GM19239 (cell line): ENCODE results near the gene PDGFRB.

ENCODE experiments used
- DNase-seq: peaks from one replicate; pipeline ENCODE4 v3.0.0; 2011; ENCODE audit warnings: low spot score; ENCODE audit not compliant: insufficient read length
- FAIRE-seq: peaks from 2 replicates; lab custom pipeline; 2011; peaks lifted over from hg19 to GRCh38; lab: Jason Lieb, UNC

The PDGFRB gene

GRCh38 chr5:150148117-150148927, 7.3 kb downstream of the PDGFRB start:
- FAIRE-seq, result no peak
- DNase-seq, result no peak

GRCh38 chr5:150147670-150148069, 8.0 kb downstream of the PDGFRB start:
- no peak for FAIRE-seq
- no peak for DNase-seq

DNA sequence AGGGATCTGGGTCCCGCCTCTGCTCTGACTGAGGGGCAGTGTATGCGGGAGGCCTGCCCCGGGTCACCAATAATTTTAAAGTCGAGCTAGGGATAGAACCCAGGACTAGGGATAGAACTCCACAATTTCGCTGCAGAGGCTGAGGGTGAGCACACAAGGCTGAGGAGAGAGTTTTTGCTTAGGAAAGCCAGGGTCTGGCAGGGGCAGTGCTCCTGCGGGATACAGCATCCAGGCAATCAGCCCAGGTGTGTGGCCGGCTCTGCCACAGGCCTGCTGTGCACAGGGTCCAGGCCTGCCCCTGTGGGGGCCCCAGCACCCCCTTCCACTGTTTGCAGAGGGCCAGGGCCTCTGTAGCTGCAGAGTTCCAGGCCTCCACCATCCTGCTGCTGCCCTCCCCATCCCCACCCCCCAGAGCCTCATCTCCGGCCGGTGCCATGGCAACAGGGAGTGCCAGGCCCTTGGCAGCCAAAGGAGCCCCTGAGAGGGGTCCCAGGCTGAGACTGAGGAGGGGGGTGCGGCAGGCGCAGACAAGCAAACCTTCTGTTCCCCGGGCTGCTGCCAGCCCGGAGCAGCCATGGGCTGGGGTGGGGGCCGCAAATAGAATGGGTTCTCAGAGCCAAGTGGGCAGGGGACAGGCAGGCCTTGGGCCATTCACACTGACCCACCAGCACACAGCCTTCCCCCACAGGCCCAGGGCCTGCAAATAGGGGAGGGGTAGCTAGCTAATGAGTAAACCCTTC, 8.6 kb downstream of the PDGFRB start:
- DNase-seq (no peak), FAIRE-seq (no peak)

- DNase-seq (no peak), FAIRE-seq (no peak)
Measured at GRCh38 chr5:150146235-150146634, 9.4 kb downstream of the PDGFRB start.

GRCh38 chr5:150144879-150145278, 10.8 kb downstream of the PDGFRB start:
- DNase-seq, result no peak
- no peak for FAIRE-seq

- FAIRE-seq, result no peak
- no peak for DNase-seq
Measured at GRCh38 chr5:150144246-150144801, 11.3 kb downstream of the PDGFRB start.

DNA sequence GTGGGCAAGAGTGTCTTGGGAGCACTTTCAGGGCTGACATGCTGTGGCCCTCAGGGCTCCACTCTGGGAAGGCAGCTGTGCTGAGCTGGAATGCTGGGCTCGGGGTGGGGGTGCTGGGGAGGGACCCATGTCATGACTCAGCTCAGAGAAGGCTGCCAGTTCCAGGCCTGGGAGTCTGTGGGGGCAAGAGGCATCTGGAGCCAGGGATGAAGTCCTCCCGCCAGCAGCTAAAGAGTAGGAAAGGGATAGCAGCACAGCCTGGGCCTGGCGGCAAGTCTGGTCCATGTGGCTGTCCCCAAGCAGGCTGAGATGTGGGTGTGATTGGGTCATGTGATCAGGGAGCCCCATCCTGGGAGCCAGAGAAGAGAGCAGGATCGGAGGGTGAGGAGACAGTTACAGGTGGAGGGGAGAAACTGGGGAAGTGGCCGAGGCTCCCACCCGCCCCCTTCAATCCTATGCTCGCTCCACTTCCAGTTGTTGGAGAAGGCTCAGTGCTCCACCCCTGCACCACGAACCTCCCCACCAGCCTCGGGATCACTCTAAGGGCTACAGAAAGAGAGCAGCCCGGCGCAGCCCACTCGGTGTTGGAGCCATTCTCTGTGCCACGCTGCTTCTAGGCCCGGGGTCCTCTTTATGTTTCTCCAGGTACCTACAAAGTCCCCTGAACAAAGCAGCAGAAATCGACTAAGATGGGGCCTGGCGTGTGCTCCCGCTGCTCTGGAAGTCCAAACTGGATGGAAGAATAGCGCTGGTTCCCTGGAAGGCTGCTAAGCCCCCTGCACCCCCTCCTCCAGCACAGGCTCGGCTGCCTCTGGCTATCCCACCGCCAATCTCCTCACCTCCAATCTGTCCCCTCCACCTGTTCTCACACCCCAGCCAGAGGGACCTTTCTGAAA, 12.0 kb downstream of the PDGFRB start:
- DNase-seq (no peak), FAIRE-seq (no peak)

DNA sequence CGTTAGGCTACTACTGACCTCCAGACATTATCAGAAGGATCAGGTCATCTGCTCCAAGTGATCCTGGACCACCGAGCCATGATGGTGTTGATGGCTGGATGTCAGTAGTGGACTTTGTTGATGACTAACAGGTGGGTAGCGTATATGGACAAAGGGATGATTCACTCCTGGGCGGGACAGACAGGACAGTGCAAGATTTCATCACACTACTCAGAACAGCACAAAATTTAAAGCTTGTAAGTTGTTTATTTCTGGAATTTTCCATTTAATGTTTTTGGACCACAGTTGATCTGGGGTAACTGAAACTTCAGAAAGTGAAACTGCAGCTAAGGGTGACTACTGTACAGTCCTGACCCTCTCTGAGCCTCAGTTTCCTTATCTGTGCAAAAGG, 12.7 kb downstream of the PDGFRB start:
- DNase-seq (no peak), FAIRE-seq (no peak)

DNA sequence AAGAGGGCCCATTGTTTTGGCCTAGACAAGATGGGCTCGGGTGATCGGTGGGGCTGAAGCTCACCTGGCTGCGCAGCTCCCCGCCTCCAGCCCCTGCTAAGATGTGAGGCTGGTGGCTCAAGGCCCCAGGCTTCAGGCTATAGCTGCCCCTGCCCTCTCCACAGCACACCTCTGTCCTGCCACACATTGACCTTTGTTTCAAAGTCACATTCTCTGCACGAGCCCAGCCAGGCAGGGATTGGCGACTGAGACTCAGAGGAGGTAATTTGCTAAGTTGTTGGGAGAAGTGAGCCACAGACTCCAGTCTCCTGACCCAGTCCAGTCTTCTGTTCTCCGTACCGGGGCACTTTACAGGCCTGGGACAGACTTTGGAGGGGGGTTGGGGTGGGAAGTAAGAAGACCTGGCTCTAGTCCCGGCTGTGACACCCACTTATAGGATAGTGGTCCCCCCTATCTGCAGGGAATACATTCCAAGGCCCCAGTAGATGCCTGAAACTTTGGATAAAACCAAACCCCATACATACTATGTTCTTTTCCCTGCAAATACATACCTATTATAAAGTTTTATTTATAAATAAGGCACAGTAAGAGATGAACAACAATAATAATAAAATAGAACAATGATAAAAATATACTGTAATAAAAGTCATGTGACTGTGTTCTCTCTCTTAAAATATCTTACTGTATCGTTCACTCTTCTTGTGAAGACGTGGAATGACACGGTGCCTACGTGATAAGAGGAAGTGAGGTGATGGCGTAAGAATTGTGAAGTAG, 13.3 kb downstream of the PDGFRB start:
- no peak for DNase-seq
- no peak for FAIRE-seq

- FAIRE-seq (no peak), DNase-seq (no peak)
Measured at GRCh38 chr5:150141544-150142184, 14.0 kb downstream of the PDGFRB start.

DNA sequence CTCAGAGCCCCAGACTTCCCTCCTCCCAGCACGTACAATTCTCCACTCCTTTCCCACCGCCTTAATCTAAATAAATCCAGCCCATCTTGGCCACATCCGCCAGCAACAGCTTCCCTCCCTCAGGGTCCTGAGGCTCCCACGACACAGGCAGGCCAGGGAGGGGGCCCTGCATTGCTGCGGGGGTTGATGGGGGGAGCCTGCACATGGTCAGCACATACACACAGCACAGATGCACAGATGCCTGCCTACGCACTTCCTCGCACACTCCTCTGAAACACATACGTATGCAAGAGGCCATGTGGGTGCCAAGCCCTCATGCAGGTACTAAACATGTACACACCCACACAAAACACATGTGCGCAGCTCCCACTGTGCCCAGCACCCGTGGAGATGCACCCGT, 14.8 kb downstream of the PDGFRB start:
- FAIRE-seq (no peak), DNase-seq (no peak)

DNA sequence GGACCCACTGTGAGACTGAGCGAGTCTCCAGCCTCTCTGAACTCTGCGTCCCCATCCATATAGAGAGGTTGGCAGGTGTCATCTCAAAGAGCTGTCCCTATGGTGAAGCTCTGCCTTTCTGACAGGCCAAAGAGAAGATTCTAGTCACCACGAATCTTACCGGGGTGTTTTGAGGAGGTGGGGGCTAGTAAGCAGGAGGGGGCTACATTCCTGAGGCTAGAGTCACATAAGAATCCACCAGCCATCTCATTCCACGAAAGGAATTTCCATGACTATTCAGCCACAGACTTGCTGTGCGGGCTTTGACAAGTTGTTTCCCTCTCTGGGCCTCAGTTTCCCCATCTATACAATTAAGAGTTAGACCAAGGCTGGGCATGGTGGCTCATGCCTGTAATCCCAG, 16.3 kb downstream of the PDGFRB start:
- no peak for FAIRE-seq
- DNase-seq, result no peak

DNA sequence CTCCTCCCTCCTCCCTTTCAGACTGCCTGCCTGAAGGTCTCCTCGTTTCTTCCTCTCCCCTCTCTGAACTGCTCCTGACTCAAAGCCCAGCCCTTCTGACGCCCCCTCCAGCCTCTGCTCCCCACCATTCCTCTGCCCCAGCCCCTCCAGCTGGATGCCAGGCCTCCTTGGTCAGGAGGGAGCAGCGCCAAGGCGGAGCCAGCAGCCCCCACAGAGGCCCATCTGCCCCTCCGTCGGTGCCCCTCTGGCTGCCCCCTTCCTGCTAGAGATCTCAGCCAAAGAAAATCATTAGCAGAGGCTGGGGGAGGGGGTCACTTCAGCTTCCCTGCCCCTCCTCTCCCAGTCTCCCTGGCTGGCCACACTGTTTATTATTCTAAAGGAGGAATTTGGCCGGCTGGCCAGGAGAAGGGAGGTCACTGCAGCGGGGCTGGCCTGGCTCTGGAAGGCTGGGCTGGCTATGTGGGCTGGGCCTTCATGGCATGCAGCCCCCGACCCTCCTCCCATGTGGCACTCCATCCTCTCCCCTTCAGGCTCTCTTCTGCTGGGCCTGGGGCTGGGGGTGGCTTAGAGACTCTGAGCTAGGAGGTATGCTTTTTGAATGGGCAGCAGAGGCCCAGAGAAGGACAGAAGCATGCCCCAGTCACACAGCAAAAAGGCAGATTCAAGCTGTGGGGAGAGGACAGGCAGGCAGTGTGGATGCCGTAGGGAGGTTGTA, 16.9 kb downstream of the PDGFRB start:
- FAIRE-seq (no peak), DNase-seq (no peak)

DNA sequence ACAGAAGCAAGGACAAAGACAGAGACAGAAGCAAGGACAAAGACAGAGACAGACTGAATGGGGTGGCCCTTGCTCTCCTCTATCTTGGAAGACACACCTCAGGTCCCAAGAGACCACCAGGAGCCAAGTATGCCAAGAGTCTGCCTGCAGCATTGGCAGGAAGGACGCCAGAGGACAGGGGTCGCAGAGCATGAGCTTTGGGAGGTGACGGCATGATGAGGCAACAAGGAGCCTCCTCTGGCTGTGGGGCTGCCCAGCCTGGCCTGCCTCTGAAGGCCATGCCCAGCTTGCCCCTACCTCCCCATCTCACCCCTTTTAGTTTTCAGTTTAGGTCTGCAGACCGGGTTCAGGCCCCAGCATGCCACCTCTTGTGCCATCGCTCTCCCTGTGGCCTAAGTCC, 17.6 kb downstream of the PDGFRB start:
- no peak for FAIRE-seq
- DNase-seq, result no peak

- DNase-seq (no peak), FAIRE-seq (no peak)
Measured at GRCh38 chr5:150137168-150137957, 18.3 kb downstream of the PDGFRB start.

- no peak for FAIRE-seq
- DNase-seq, result no peak
Measured at GRCh38 chr5:150136305-150137167, 19.1 kb downstream of the PDGFRB start.
